ENCODE data around the gene CTCF. TPM values are rescaled to one million over a fixed set of nuclear protein-coding genes. Genes with fewer than 3 reads are reported as not detected.

CTCF gene
- total RNA-seq, 1 donor from 2014 or later, result 25.1 TPM

DNA sequence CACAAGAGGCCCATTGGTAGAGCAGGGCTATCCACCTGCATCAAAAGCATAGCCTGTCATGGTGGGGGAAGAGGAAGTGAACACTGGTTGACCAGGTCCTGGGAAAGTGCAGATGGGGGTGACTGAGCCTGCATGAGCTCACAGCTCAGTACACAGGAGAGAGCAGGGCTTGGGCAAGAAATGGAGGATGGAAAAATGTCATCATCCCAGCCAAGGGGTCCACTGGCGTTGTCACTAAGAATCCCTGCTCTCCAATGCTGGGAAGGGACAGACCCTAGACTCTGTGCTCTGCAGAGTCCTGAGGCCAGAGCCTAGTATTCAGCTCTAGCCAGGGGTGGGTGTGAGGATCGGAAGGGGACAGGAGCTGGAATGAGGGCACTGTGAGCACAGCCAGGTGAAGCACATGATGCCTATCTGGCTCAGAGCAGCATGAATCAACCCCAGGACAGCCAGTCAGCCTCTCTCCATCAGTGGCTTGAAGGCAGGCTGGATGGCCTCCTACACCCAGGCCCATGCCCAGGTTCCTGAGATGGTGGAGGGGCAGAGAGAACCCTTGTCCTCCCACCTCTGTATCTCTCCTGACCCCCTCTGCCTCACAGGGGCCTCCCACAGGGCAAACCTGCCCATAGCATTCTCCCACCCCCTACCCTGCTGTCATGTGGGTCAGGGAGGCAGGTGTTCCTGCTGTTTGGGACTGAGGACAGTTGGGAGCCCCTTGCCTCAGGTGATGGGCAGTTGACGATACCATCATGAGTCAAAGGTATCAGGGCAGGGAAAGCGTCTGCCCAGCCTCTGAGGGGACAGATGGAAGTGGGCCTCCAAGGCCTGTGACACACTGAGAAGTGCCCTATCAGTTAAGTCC is 13.8 kb upstream of the CTCF start:
- no peak for DNase-seq (ENCODE audit: low read depth, low spot score)

DNA sequence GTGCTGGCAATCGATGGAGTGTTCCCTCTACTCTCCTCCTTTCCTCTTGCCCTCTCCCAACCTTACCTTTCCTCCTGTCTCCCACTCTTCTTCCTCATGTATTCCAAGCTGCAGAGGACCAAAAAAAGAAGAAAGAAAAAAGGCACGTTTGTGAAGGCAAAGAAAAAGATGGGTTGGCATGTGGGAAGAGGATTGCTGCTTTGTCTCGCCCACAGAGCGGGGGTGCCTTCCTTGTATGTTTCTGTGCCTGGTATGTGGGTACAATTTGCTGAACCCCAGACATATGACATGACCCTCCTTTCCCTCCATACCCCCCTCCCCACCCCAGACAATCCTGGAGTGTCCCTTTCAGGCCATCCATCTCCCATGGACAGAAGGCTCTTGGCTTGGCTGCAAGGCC is 13.1 kb upstream of the CTCF start:
- DNase-seq (ENCODE audit: low read depth, low spot score), result no peak

DNA sequence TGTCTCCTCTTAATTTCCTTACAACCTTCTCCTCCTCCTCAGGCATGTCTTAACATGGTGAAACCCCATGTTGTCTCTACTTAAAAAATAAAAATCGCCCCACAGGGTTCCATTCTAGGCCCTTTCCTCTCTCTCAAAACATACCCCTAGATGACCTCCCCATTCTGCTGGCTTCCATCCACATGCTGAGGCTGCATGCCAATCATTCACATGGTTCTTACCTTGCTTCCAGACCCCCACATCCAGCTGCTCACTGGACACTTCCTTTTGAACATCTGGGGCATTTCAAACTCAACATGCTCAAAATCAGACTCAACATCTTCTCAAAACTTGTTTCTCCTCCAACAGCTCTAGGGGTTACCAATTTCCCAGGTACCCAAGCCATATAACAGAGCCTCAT is 12.4 kb upstream of the CTCF start:
- DNase-seq (ENCODE audit: low read depth, low spot score), result no peak

DNA sequence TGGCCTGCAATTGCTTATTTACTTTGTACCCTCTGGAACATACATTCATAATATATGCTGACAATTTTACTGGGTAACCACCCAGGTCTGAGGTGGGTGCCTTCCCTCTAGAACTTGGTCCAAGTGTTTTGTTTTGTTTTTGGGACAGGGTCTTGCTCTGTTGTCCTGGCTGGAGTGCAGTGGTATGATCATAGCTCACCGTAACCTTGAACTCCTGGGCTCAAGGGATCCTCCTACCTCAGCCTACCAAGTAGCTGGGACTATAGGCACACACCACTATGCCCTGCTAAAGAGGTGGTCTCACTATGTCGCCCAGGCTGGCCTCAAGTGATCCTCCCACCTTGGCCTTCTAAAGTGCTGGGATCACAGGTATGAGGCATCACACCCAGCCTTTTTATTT is 11.2 kb upstream of the CTCF start:
- no peak for DNase-seq (ENCODE audit: low read depth, low spot score)

DNA sequence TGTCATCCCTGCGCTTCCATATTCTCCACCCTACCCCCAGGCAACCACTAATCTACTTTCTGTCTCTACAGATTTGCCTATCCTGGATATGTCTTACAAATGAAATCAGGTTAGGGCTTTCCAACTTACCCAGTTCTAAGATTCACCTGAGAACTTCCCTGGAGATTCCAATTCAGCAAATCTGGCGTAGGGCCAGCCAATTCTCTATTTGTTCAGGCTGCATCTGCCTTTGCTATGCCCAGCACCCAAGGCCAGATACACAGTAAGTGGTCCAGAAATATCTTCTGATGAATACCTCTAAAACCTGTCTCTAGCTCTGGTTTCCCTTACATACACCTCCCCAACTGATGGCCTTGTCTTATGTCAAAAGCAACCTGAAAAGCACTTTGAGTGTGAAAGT is 10.4 kb upstream of the CTCF start:
- DNase-seq (ENCODE audit: low read depth, low spot score), result no peak

DNA sequence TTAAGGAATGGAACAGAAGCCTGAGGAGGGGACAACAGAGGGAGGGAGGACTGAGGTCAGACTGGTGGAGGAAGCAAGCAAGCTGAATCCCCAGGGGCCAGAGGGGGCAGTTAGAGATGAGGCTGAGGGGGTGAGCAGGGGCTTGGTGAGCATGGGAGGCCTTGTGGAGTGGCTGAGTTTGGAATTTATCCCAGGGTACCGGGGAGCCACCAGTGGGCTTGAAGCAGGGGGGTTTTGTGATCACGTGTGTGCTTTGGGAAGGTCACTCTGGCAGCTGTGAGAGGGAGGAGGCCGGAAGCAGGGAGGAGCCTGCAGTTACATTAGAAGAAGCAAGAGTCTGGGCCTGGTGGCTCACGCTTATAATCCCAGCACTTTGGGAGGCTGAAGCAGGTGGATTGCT is 9.8 kb upstream of the CTCF start:
- DNase-seq (ENCODE audit: low read depth, low spot score), result no peak

DNA sequence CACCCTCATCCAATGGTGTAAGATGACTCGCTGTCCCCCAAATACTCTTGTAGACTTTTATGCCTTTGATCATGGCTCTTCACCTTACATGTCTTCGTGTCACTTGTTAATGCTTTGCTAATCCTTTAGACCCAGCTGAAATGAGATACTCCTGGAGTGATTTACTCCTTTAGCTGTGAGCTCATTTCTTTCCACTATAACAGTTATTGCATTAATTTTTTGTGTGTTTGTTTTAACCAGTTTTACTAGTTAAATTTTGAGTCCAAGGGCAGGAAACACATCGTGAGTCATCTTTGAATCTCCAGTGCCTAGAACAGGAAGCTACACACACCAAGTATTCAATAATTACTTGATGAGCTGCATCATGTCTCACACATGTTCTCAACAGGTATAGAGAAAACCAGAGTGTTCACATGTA is 6.5 kb upstream of the CTCF start:
- no peak for DNase-seq (ENCODE audit: low read depth, low spot score)

DNA sequence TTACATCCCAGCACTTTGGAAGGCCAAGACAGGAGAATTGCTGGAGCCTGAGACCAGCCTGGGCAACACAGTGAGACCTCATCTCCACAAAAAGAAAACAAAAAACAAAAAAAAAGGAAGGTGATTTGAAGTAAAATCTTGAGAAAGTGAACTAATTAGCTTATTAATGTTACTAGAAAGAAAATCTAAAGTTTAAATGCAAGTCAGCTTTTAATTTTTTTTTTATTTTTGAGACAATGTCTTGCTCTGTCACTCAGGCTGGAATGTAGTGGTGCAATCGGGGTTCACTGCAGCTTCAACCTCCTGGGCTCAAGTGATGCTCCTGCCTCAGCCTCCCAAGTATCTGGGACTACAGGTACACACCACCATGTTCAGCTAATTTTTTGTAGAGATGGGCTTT is 3.5 kb upstream of the CTCF start:
- DNase-seq (ENCODE audit: low read depth, low spot score), result no peak

DNA sequence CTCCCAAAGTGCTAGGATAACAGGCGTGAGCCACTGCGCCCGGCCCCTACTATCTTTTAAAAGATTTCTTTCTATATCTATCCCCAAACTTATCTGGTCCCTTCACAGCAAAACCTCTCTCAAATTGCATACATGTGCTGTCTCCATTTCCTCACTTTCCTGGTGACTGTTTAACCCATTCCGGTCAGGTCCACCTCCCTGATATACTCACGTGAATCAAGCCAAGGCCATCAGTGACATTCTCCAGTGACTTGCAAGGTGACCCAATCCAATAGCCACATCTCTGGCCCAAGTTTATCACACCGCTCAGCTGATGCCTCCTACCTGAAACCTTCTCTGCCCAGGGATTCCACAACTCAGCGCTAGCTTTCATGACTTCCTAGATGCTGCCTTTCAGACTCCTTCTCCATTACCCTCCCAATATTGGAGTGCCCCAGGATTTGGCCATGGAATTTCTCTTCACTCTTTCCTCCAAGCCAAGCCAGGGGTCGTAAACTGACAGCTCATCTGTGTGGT is 1.4 kb upstream of the CTCF start:
- DNase-seq (ENCODE audit: low read depth, low spot score), result no peak

DNA sequence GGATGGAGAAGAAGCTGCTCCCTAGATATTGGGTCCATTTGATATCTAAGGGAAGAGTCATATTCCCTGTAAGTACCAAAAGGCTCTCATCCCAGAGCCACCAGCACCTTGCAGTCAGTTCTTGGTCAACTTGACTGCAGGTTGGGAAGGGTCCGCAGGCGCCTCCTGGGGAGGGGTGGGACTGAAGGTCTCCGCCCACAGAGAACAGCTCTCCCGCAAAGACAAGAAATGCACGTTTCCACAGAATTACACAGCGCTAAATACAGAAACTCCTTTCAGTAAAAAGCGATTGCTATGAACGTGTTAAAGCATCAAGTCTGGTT is 864 bp upstream of the CTCF start:
- DNase-seq (ENCODE audit: low read depth, low spot score), result no peak

DNA sequence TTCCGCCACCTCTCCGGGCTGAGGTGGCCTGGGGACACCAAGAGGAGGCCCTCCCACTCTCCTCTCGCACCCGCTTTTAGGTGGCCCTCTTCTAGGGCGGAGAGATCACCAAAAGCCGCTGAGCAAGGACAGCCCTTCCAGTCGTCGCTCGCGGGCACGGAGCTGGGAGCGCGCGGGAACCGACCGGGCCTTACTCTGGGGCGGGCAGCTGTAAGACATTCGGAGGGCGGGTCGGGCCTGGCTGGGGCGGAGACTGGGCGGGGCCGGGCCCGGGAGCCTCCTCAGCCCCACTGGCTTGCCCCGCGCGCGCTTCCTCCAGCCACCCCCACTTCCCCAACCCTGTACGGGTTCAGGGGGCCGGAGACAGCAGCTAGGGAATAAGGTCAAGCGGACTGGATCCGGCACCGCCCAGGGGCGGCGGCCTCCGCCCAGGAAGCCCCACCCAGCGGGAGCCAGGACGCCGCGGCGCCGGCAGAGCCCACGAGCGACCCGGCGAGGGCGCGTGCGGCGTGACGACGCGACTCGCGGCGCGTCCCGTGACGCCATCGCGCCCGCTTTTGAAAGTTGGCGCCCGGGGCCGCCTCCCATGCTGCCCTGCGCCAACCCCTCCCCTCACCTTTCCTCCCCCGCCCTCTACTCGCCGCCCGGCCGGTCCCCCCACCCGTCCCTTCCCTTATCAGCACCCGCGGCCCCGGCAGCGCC is 351 bp upstream of the CTCF start:
- peak; percentile 87 for DNase-seq (ENCODE audit: low read depth, low spot score)

DNA sequence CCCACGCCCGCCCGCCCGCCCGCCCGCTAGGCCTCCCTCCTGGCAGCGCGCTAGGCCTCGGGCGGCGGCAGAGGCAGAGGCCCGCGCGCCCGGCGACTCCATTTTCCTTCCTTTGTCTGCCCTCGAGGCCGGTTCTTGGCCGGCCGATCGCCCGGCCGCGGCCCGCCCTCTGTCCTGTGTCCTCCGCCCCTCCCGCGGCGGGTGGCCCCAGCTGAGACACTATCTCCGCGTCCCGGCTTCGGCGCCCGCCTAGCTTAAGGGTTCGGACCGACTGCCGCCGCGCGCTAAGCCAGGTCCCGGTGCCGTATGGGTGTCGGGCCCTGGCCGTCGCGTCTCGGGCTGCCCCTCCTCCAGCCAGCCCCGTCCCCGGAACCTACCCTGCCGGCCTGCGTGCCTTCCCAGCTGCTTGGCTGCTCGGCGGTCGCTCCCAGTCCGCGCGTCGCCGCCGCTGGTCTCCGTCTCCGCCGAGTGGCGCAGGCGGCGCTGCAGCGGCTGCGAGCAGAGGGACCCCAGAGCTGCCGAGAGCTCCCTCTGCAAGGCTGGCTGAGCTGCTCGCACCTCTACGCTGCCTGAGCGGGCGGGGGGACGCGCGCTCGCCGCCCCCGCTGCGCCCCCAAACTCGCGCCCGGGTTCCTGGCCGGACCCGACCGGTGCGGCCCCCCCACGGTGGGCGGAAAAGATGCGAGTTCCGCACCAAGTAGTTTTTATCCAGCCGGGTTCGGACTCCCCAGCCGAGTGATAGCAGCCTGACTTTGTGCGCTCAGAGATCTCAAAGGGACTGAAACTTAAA is 787 bp downstream of the CTCF start:
- DNase-seq (ENCODE audit: low read depth, low spot score), result no peak

DNA sequence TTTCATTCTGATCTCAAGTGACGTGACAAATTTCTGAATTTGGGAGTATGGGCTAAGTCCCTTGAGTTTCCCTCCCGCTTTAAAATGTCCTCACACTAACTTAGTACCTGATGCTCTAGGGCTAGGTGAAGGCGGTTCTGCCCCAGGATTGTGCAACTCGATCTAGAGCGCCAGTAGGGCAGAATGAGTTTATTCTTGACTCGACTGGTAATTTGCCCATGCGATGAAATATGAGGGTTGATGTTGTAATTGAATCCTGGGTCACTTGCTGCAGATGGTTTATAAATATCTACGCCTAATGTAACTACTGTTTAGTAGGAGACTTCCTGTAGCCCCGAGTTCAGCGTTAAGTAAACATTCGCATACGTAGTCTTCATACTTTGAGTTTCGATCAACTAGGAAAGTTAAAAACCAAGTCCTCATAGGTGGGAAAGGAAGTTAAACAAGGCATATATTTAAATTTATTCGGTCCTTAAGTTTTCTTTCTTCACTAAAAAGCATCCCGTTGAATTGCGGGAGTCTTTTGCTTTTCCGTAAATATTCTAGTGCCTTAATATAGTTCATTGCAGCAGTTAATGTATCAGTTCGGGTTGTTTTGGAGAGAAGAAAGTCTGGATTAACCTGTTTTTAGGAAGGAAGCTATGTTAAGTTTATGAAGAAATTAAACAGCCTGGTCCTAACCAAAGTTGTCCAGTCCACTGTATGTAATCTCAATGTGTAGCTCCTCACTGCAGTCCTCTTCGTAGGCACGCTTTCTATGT is 1.6 kb downstream of the CTCF start:
- DNase-seq (ENCODE audit: low read depth, low spot score), result no peak

DNA sequence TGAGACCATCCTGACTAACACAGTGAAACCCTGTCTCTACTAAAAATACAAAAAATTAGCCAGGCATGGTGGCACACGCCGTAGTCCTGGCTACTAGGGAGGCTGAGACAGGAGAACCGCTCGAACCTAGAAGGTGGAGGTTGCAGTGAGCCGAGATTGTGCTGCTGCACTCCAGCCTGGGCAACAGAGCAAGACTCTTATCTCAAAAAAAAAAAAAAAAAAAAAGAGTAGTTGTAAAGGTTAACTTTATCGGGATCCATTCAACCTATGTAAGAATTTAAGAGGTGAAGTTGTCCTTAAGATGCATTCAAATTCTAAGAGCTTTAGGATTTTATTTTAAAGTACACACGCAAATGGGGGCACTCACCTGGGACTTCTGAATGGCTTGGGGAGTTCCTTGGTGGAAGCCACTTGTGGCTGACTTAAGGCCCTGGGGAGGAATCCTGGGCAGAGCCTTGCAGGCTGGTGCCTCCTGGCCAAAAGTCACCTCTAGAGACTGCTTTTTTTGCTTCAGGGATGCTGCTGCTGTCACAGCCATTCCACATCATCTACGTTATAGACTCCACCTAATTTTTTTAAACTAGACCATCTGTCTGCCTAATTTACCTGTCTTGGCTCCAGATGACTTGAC is 3.3 kb downstream of the CTCF start:
- DNase-seq (ENCODE audit: low read depth, low spot score), result no peak

DNA sequence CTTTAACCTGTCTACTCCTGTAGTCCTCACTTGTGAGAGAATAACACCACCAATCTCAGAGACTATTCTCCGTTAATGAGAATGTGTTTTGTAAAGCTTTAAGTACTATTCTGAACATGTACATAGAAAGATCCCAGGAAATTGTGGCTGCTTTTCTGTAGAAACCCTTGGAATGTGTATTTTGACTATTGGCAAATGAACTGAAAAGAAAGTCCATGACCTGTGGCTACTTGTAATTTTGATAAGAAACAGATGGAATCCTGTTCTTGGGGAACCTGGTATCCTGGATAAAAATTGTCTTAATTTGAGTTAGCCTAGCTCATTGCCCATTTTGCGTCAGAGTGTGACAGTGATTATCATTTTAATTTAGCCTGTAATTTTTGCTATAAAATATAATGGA is 9.1 kb downstream of the CTCF start:
- no peak for DNase-seq (ENCODE audit: low read depth, low spot score)

DNA sequence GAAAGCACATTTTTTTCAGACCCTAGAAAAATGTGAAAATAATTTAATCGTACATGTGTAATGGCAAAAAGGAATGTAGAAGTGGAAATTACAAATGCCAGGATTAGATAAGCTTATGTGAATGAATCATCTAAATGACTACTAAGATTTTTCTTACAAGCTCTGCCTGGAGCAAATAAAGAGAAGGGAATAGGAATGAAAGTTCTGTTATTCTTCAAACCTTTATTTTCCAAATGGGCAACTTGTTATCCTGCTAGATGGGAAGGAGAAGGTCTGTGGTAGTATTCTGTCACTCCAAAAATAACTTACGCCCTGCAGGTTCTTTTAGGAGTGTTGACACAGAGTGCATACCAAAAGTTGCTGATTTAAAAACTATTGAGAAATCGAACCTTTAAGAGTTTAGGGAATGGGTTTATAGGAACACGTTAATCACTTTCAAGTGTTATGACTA is 9.7 kb downstream of the CTCF start:
- DNase-seq (ENCODE audit: low read depth, low spot score), result no peak

DNA sequence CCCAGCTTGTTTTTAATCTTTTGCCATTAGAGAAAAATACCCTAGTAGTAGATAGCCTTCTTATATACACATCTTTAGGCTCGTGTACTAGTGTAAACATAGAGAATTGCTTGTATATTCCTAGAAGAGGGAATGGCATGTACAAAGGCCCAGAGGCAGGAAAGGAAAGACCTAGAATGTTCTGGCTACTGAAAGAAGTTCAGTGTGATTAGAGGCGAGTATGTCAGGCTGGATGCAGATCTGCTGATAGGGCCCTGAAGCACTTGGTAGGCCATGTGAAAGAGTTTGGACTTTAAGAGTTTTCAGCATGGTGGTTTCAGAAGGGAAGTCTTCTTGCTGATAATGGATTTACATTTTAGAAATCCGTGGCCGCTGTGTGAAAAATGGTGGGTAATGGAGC is 17.4 kb downstream of the CTCF start:
- no peak for DNase-seq (ENCODE audit: low read depth, low spot score)

DNA sequence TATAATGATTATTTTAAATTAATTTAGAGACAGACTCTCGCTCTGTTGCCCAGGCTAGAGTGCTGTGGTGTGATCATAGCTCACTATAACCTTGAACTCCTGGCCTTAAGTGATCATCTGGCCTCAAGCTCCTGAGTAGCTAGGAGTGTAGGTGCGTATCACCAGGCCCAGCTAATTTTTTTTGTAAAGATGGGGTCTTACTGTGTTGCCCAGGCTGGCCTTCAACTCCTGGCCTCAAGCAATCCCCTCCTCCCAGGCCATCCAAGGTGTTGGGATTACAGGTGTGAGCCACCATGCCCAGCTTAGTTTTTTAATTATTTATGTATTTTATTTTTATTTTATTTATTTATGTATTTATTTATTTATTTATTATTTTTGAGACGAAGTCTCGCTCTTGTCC is 17.9 kb downstream of the CTCF start:
- no peak for DNase-seq (ENCODE audit: low read depth, low spot score)

DNA sequence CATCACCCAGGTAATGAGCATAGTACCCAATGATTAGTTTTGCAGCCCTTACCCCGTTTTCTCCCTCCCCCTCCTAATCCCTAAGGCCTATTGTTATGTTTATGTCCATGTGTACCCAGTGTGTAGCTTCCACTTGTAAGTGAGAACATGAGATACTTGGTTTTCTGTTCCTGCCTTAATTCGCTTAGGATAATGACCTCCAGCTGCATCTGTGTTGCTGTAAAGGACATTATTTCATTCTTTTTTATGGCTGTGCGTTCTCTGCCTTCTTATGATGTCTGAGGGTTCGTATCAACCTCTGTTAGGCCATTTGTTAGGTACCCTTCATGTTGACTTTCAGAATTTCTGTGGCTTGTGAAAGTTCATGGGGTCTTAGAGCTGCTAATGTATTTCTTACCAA is 31.0 kb downstream of the CTCF start:
- no peak for DNase-seq (ENCODE audit: low read depth, low spot score)

DNA sequence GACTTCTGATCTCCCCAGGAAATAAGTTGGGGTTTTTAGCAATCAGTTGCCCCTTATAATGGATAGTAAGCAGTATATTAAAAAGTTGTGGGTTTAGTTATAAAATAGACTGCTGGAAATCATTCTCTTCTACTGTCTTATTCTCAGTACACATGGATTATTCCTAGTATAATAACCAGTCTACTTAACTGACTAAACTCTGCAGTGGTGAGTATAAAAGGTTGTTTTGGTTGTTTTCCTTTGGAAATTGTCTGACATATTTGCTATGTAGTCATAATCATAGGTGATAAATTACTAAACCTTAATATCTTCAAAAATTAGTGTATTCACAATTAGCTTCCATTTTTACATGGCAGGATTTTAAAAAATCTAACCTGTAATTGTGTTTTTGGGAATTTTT is 31.4 kb downstream of the CTCF start:
- no peak for DNase-seq (ENCODE audit: low read depth, low spot score)
